HG03159 (cell line): Measurements from ENCODE around the gene KRTAP2-4.
"Not testable (repeated sequence)": the region's sequence is repeated elsewhere in the genome, so short reads cannot be mapped to it uniquely, and the experiment has no call there.

ENCODE experiments used
- ATAC-seq: cut with Tn5 transposase; IDR thresholded peaks from one replicate; pipeline ENCODE4 v1.9.1; 2021; ENCODE audit warnings: mild to moderate bottlenecking, moderate library complexity; ENCODE audit not compliant: unreplicated experiment

The KRTAP2-4 gene

GRCh38 chr17:41073676-41074075 lies 8.0 kb upstream of the KRTAP2-4 start:
- no peak for ATAC-seq

- no peak for ATAC-seq
Observed at GRCh38 chr17:41071606-41072360, 6.1 kb upstream of the KRTAP2-4 start.

GRCh38 chr17:41069031-41069430 lies 3.4 kb upstream of the KRTAP2-4 start:
- no peak for ATAC-seq

- ATAC-seq = no peak
Observed at GRCh38 chr17:41067281-41067680, 1.6 kb upstream of the KRTAP2-4 start.

- ATAC-seq = not testable (repeated sequence)
Observed at GRCh38 chr17:41065016-41065689, 526 bp downstream of the KRTAP2-4 start.

- ATAC-seq = no peak
Observed at GRCh38 chr17:41064301-41064700, 1.4 kb downstream of the KRTAP2-4 start.

- ATAC-seq = no peak
Observed at GRCh38 chr17:41063449-41063848, 2.2 kb downstream of the KRTAP2-4 start.

GRCh38 chr17:41061964-41062363 lies 3.7 kb downstream of the KRTAP2-4 start:
- ATAC-seq = no peak

GRCh38 chr17:41060052-41060604 lies 5.6 kb downstream of the KRTAP2-4 start, which contains the start of gene KRTAP2-3:
KRTAP2-3 (minus strand) TSS chr17:41060114; CDS start chr17:41060050, 64 bp downstream.
- ATAC-seq = no peak

GRCh38 chr17:41059276-41060051 lies 6.2 kb downstream of the KRTAP2-4 start:
- not testable (repeated sequence) for ATAC-seq

GRCh38 chr17:41058741-41059140 lies 6.9 kb downstream of the KRTAP2-4 start:
- ATAC-seq = no peak

GRCh38 chr17:41057547-41057946 lies 8.1 kb downstream of the KRTAP2-4 start:
- ATAC-seq = no peak

GRCh38 chr17:41055130-41055529 lies 10.5 kb downstream of the KRTAP2-4 start, which contains the start of gene KRTAP2-2:
KRTAP2-2 (minus strand) TSS chr17:41055230; CDS start chr17:41055211, 19 bp downstream.
- ATAC-seq = not testable (repeated sequence)

- ATAC-seq = not testable (repeated sequence)
Observed at GRCh38 chr17:41054556-41054955, 11.1 kb downstream of the KRTAP2-4 start.

- ATAC-seq = no peak
Observed at GRCh38 chr17:41054025-41054424, 11.7 kb downstream of the KRTAP2-4 start.

- ATAC-seq = no peak
Observed at GRCh38 chr17:41052566-41052965, 13.1 kb downstream of the KRTAP2-4 start.

- no peak for ATAC-seq
Observed at GRCh38 chr17:41049110-41049509, 16.6 kb downstream of the KRTAP2-4 start.

- no peak for ATAC-seq
Observed at GRCh38 chr17:41048441-41048840, 17.2 kb downstream of the KRTAP2-4 start.

- ATAC-seq = not testable (repeated sequence)
Observed at GRCh38 chr17:41046735-41047465, 18.8 kb downstream of the KRTAP2-4 start, which contains the start of gene KRTAP2-1. KRTAP2-1 (minus strand) TSS chr17:41047316; CDS start chr17:41047267, 49 bp downstream.

- ATAC-seq = no peak
Observed at GRCh38 chr17:41042953-41043352, 22.7 kb downstream of the KRTAP2-4 start.
